OCI-LY7 (cell line): ENCODE measurements around the gene OR2A1. TPM values are rescaled to one million over a fixed set of nuclear protein-coding genes. Genes with fewer than 3 reads are reported as not detected.
"Not testable (repeated sequence)": the region's sequence is repeated elsewhere in the genome, so short reads cannot be mapped to it uniquely, and the experiment has no call there.

Experiments used
- BruUV-seq: library from RNA; stranded (reverse); fragments of 400-500 nt; replicated peaks from 2 replicates; lab custom pipeline; 2021; lab: Mats Ljungman, UMichigan
- CTCF ChIA-PET: fragments of 300-600 bp; sonication (Branson Sonifier 250); formaldehyde crosslinking; loops from one replicate; lab custom pipeline; 2022; ENCODE audit warnings: antibody characterized with exemption; ENCODE audit not compliant: unreplicated experiment; lab: Charles Lee
- POLR2A ChIA-PET: fragments of 300-600 bp; sonication (Branson Sonifier 250); formaldehyde crosslinking; loops from one replicate; lab custom pipeline; 2022; ENCODE audit warnings: antibody characterized with exemption; lab: Charles Lee
- DNase-seq: peaks from one replicate; pipeline ENCODE4 v3.0.0-alpha.2; 2015; ENCODE audit warnings: low spot score
- H2AFZ ChIP-seq: fragments of 200-600 bp; sonication (generic), shearing (Covaris generic); 2 replicates; pipeline ENCODE4 v1.6.1; 2014; ENCODE audit warnings: mild to moderate bottlenecking, antibody characterized with exemption, low read length, moderate library complexity
- H3K27ac ChIP-seq: fragments of 200-600 bp; sonication (generic); 2 replicates; pipeline ENCODE4 v1.5.1; 2014; ENCODE audit warnings: mixed run types, low read depth, mild to moderate bottlenecking, moderate library complexity, low read length, inconsistent platforms; ENCODE audit not compliant: poor library complexity, severe bottlenecking
- H3K36me3 ChIP-seq: fragments of 200-600 bp; sonication (generic); 2 replicates; pipeline ENCODE4 v1.6.1; 2014; ENCODE audit warnings: mild to moderate bottlenecking, antibody characterized with exemption, low read length, moderate library complexity, mixed read lengths; ENCODE audit not compliant: insufficient read depth
- H3K4me1 ChIP-seq: fragments of 200-600 bp; sonication (generic); 2 replicates; pipeline ENCODE4 v1.5.1; 2014; ENCODE audit warnings: mild to moderate bottlenecking, low read length; ENCODE audit not compliant: insufficient read depth, poor library complexity, severe bottlenecking
- H3K4me2 ChIP-seq: fragments of 200-600 bp; sonication (generic); 2 replicates; pipeline ENCODE4 v1.6.1; 2014; ENCODE audit warnings: mild to moderate bottlenecking, low read length
- H3K4me3 ChIP-seq: fragments of 200-600 bp; sonication (generic); 2 replicates; pipeline ENCODE4 v1.5.1; 2014; ENCODE audit warnings: mild to moderate bottlenecking, low read depth, low read length; ENCODE audit not compliant: poor library complexity, severe bottlenecking
- H3K79me2 ChIP-seq: fragments of 200-600 bp; sonication (generic); 2 replicates; pipeline ENCODE4 v1.6.1; 2016; ENCODE audit warnings: low read depth, mild to moderate bottlenecking, low read length, moderate library complexity, mixed read lengths; ENCODE audit not compliant: insufficient read depth
- H3K9me2 ChIP-seq: fragments of 200-600 bp; sonication (generic); 2 replicates; pipeline ENCODE4 v1.6.1; 2016; ENCODE audit warnings: mild to moderate bottlenecking, low read length, mixed read lengths; ENCODE audit not compliant: insufficient read depth
- H3K9me3 ChIP-seq: fragments of 200-600 bp; sonication (generic); 2 replicates; pipeline ENCODE4 v1.6.1; 2014; ENCODE audit warnings: mild to moderate bottlenecking, mixed run types, low read length, mixed read lengths
- H4K20me1 ChIP-seq: fragments of 200-600 bp; sonication (generic); 2 replicates; pipeline ENCODE4 v1.6.1; 2014; ENCODE audit warnings: mild to moderate bottlenecking, antibody characterized with exemption, low read length, moderate library complexity, mixed read lengths; ENCODE audit not compliant: insufficient read depth
- intact Hi-C: fragments of 100-400 bp; cut with micrococcal nuclease; formaldehyde crosslinking; loops from one replicate; pipeline ENCODE4 v1.10.0; 2022; ENCODE audit not compliant: unreplicated experiment
- total RNA-seq, 2 experiments: library from RNA; depleted of rRNA in 1 of 2; stranded (reverse); fragments of >200 nt in 1 of 2; shearing (Covaris generic) in 1 of 2; gene quantifications; 2 replicates each; pipeline ENCODE4 v1.2.3, GENCODE V29; 2014 to 2022

The OR2A1 gene
- total RNA-seq, 2 experiments from 2014 or later, result not detected

DNA sequence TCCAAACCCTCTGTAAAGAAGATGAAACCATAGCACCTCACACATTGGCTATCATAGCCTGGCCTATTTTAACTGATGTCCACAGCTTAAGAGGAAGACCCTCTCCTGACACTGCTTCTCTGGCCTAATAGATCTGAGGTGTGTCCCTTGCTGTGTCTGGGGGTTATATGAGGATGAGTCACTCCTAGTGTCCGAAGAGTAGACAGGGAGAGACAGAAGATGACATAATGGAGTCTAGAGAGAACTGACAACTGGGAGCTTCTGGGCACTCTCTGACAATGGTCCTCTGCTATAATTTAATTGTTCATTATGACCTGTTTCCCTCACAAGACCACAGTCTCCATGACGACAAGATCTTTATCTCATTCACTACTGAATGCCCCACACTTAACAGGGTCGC lies 49.8 kb downstream of the OR2A1 start:
- H3K9me2 ChIP-seq, H3K4me2 ChIP-seq, H2AFZ ChIP-seq, CTCF ChIA-PET, H3K4me3 ChIP-seq, POLR2A ChIA-PET, H3K4me1 ChIP-seq, H4K20me1 ChIP-seq, BruUV-seq, H3K36me3 ChIP-seq, H3K27ac ChIP-seq, DNase-seq, H3K79me2 ChIP-seq, H3K9me3 ChIP-seq, intact Hi-C loops: not testable (repeated sequence)

DNA sequence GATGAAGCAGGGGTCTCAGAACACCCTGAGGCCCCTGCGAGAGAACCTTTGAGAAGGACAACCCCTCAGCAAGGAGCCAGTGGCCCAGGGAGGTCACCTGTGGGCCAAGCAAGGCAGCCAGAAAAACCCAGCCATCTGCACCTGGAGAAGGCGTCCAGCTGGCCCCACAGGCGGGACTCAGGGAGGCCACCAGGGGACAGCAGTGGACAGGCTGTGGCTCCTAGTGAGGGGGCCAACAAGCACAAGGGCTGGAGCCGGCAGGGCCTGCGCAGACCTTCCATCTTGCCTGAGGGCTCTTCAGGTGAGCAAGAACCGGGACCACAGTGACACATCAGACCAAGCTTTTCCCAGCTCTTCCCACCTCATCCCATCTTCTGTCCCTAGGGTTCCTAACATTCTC lies 53.3 kb downstream of the OR2A1 start:
- H3K4me1 ChIP-seq, H3K4me2 ChIP-seq, intact Hi-C loops, H4K20me1 ChIP-seq, H2AFZ ChIP-seq, DNase-seq, POLR2A ChIA-PET, H3K4me3 ChIP-seq, CTCF ChIA-PET, H3K27ac ChIP-seq, BruUV-seq, H3K79me2 ChIP-seq, H3K9me2 ChIP-seq, H3K36me3 ChIP-seq, H3K9me3 ChIP-seq: not testable (repeated sequence)

- H3K9me2 ChIP-seq, POLR2A ChIA-PET, H3K4me3 ChIP-seq, CTCF ChIA-PET, H3K36me3 ChIP-seq, H3K4me1 ChIP-seq, BruUV-seq, H2AFZ ChIP-seq, H3K9me3 ChIP-seq, H3K79me2 ChIP-seq, H4K20me1 ChIP-seq, DNase-seq, intact Hi-C loops, H3K27ac ChIP-seq, H3K4me2 ChIP-seq: not testable (repeated sequence)
Observed at GRCh38 chr7:144367250-144367649, 55.0 kb downstream of the OR2A1 start.

DNA sequence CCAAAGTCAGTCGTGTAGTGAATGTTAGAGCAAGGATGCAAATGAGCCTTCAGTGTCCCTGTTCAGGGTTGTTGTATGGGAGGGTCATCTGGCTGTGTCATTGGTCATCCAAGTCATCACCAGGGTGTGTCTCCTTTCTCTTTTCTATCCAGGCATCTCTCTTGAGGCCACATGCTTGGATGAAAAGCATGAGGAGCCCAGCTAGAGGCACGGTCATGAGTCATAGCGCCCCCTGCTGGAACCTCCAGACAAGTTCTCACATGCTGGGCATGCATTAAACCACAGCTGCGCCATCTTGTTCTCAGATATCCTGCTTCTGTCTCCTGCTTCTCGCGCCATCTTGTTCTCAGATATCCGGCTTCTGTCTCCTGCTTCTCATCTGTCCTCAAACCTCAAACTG lies 57.0 kb downstream of the OR2A1 start:
- H3K4me3 ChIP-seq, BruUV-seq, H3K36me3 ChIP-seq, H4K20me1 ChIP-seq, H2AFZ ChIP-seq, H3K9me2 ChIP-seq, H3K79me2 ChIP-seq, DNase-seq, H3K4me2 ChIP-seq, H3K9me3 ChIP-seq, CTCF ChIA-PET, POLR2A ChIA-PET, H3K27ac ChIP-seq, H3K4me1 ChIP-seq, intact Hi-C loops: not testable (repeated sequence)

Other genes starting within 250 kb of the OR2A1 start
- not detected in 2 replicates for gene OR2A25, start 242.6 kb upstream of the OR2A1 start, total RNA-seq (2014; rRNA removed; shearing (Covaris generic))
- not detected in 2 replicates for gene OR2A25, start 242.6 kb upstream of the OR2A1 start, total RNA-seq (2022)
- gene OR2A12, start 226.1 kb upstream of the OR2A1 start, total RNA-seq (2014; rRNA removed; shearing (Covaris generic)), result not detected in 2 replicates
- not detected in 2 replicates for gene OR2A12, start 226.1 kb upstream of the OR2A1 start, total RNA-seq (2022)
- not detected in 2 replicates for gene OR2A2, start 202.8 kb upstream of the OR2A1 start, total RNA-seq (2014; rRNA removed; shearing (Covaris generic))
- not detected in 2 replicates for gene OR2A2, start 202.8 kb upstream of the OR2A1 start, total RNA-seq (2022)
- gene OR2A14, start 189.2 kb upstream of the OR2A1 start, total RNA-seq (2014; rRNA removed; shearing (Covaris generic)), result not detected in 2 replicates
- not detected in 2 replicates for gene OR2A14, start 189.2 kb upstream of the OR2A1 start, total RNA-seq (2022)
- not detected in 2 replicates for gene CTAGE4, start 129.0 kb upstream of the OR2A1 start, total RNA-seq (2014; rRNA removed; shearing (Covaris generic))
- gene CTAGE4, start 129.0 kb upstream of the OR2A1 start, total RNA-seq (2022), result not detected in 2 replicates
- gene ARHGEF35, start 116.6 kb upstream of the OR2A1 start, total RNA-seq (2014; rRNA removed; shearing (Covaris generic)), result not detected in 2 replicates
- gene ARHGEF35, start 116.6 kb upstream of the OR2A1 start, total RNA-seq (2022), result not detected in 2 replicates
- not detected in 2 replicates for gene OR2A42, start 72.8 kb upstream of the OR2A1 start, total RNA-seq (2014; rRNA removed; shearing (Covaris generic))
- gene OR2A42, start 72.8 kb upstream of the OR2A1 start, total RNA-seq (2022), result not detected in 2 replicates
- not detected in 2 replicates for gene OR2A7, start 47.6 kb upstream of the OR2A1 start, total RNA-seq (2014; rRNA removed; shearing (Covaris generic))
- gene OR2A7, start 47.6 kb upstream of the OR2A1 start, total RNA-seq (2022), result not detected in 2 replicates
- not detected in 2 replicates for gene CTAGE8, start 43.1 kb upstream of the OR2A1 start, total RNA-seq (2014; rRNA removed; shearing (Covaris generic))
- gene CTAGE8, start 43.1 kb upstream of the OR2A1 start, total RNA-seq (2022), result not detected in 2 replicates
- gene ARHGEF5, start 43.0 kb downstream of the OR2A1 start, total RNA-seq (2014; rRNA removed; shearing (Covaris generic)), result not detected in 2 replicates
- gene ARHGEF5, start 43.0 kb downstream of the OR2A1 start, total RNA-seq (2022), result not detected in 2 replicates
- gene NOBOX, start 91.3 kb downstream of the OR2A1 start, total RNA-seq (2014; rRNA removed; shearing (Covaris generic)), result not detected in 2 replicates
- gene NOBOX, start 91.3 kb downstream of the OR2A1 start, total RNA-seq (2022), result not detected in 2 replicates